Activated CD4-positive, alpha-beta T cell treated with anti-CD3 and anti-CD28 coated beads for 48 hours (primary cell): ENCODE measurements around the gene HLX.

ENCODE experiments used
- DNase-seq: peaks from one replicate; pipeline ENCODE4 v3.0.0-alpha.2; 2020

Gene HLX, protein sequence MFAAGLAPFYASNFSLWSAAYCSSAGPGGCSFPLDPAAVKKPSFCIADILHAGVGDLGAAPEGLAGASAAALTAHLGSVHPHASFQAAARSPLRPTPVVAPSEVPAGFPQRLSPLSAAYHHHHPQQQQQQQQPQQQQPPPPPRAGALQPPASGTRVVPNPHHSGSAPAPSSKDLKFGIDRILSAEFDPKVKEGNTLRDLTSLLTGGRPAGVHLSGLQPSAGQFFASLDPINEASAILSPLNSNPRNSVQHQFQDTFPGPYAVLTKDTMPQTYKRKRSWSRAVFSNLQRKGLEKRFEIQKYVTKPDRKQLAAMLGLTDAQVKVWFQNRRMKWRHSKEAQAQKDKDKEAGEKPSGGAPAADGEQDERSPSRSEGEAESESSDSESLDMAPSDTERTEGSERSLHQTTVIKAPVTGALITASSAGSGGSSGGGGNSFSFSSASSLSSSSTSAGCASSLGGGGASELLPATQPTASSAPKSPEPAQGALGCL

DNA sequence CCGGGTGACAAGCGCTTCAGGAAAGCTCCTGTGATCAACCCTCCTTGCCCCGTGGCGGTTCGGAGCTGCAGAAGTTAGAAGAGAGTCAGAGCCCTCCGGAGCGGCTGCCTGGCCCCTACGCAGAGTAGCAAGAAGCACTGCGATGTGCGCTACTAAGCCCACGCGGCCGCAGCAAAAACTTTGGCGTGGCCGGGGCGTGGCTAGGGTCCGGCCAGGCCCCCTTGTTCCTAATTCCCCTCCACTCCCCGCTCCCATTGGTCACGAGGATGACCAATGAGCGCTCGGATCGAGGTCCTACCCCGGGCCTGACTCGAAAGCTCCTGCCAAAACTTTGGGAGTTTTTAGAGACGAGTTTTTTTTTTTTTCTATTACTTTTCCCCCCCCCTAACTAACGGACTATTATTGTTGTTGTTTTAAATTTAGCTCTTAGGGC lies at the start of gene HLX:
HLX (plus strand) TSS at position 368 of the 433 bp plus-strand sequence. CDS start 415 bp downstream, outside the sequence.
- peak; percentile 51 for DNase-seq

DNA sequence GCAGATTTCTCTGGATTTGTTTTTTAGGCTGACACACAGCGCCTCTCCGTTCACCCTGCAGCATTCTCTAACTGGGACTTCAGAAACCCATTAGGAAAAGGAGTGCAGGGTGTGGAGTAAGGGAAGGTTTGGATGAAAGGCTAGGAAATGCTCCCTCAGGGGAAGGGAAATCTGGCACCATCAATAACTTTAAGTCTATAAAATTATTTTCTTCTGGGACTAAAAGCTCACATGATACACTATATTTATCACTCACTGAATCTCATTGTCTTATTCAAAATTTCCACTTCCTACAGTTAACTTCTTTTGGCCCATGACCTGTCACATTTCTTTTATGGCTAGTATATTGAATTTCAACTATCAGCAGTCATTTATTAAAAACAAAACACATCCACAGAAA lies 45.8 kb upstream of the HLX start:
- DNase-seq: no peak

DNA sequence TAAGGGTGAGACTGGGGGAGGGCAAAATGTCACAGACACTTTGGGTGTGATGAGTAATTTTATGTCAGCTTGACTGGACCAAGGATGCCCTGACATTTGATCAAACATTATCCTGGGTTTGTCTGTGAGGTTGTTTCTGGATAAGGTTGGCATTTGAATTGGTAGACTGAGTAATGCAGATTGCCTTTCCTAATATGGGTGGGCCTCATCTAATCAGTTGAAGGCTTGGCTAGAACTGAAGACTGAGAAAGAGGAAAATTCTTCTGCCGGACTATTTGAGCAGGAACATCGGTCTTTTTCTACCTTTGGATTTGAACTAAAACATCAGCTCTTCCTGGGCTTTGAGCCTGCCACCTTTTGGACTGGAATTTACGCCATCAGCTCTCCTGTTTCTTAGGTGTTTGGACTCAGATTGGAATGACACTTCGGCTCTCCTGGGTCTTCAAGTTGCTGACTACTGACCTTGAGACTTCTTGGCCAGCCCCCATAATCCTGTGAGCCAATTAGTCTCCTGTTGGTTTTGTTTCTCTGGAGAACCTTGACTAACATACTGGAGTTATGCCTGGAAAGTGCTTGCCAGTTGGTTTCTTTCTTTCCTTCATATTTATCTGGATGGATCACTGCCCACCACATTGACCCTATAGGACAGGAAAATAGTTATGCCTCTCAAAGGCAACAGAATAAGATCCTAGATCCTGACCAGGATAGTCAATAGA lies 44.9 kb upstream of the HLX start:
- no peak for DNase-seq

DNA sequence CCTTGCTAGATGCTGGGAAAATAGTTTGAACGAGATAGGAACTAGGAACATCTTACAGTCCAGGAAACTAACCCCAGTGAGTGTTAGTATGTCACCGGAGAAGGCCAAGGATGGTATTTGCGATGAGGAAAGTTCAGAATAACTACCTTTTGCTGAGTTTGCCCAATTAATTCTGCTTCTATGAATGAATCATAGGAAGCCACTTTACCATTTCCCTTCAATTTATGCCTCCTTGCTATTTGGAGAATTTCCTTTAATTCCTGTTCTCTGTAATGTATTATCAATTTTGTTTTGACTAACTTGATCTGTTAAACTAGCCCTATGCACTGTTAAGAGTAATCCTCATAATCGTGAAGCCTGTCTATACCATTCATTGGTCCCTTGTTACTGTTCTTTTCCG lies 40.7 kb upstream of the HLX start:
- no peak for DNase-seq

DNA sequence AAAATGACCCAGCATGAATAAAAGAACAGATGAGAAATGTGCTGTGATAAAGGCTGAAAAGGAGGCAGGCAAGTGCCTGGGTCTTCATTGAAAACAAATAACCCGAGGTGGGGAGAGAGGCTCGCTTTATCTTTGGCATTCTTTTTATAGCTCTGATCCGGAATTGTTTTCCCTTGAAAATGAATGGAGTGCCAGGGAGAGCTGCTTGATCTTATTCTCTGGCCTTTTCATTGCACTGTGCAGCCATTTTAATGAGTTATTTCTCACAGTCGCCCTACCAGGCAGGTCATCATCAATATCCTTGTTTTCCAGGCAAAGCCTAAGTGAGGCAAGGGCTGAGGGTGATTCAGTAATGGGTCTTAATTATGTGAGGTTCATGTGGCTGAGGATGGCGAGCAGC lies 39.8 kb upstream of the HLX start:
- DNase-seq: no peak

DNA sequence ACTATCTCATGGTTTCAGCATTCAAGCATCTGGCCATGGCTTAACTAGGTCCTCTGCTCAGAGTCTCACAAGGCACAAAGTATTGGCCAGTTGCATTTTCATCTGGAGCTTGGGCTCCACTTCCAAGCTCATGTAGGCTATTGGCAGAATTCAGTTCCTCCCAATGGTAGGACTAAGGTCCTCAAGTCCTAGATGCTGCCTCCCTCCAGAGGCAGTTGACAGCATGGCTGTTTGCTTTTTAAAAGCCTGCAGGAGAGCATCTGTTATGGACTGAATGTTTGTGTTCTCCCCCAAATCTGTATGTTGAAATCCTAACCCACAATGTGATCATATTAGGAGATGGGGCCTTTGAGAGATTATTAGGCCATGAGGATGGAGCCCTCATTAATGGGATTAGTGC lies 38.0 kb upstream of the HLX start:
- DNase-seq: no peak

DNA sequence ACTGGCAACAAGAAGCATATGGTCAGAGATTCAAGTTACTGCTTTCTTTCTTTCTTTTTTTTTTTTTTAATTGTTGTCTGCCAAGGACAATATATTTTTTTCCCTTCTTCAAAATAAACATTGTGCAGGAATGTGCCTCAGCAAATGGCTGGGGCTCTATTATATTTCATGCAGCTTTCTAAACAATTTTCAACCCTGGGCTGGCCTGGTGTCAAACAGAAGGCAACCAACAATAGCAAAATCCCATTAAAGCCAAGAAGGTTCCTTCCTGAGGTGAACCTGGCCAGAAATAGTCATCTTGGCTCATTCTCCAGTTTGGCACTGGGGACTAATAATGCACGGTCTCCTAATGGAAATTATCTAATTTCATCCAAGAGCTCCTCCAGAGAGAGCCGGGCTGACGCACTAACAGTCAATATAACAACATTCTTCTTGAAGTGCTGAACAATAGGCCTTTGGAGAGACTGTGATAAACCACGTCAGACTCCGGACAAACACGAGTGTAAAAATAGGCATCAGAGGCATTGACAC lies 35.7 kb upstream of the HLX start:
- no peak for DNase-seq

DNA sequence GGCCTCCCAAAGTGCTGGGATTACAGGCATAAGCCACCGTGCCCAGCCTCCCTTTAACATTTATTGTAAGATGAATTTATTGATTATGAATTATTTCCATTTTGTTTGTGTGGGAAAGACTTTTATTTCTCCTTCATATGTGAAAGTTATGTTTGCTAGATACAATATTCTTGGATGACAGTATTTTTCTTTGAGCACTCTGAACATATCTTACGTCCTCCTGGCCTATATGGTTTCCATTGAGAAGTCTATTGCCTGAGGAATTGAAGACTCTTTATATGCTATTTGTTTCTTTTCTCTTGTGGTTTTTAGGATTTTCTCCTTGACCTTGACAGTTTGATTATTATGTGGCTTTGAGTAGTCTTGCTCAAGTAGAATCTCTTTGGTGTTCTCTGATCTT lies 26.8 kb upstream of the HLX start:
- no peak for DNase-seq

DNA sequence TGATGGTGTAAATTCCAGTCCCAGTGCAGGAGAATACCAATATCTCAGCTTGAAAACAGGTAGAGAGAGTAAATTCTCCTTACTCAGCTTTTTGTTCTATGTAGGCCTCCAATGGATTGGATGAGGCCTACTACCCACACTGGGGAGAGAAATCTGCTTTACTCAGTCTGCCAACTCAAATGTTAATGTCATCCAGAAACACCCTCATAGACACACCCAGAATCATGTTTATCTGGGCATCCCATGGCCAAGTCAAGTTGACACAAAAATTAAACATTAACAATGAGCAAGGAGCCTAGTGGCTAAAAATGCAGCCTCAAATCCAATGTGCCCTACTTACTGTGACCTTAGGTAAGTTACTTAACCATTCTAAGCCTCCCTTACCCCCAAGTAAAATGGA lies 6.9 kb upstream of the HLX start:
- no peak for DNase-seq

DNA sequence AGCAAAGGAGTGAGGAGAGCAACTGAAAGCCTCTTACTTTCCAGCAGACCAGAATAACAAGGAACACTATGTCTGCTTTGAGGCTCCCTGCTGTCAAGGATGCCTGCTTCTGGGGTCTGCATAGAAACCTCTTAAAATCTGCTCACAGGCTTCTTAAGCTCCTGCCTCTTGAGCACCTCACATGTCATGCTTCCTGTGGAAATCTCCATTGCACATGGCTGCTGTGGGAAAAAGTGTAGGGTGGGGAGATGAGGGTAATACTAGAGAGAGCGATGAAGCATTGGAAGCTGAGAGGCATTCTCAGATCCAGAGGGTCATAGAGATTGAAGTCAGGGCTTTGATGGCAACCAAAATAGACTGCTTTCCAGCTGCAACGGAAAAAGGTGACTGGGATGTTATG lies 6.2 kb upstream of the HLX start:
- DNase-seq: no peak

DNA sequence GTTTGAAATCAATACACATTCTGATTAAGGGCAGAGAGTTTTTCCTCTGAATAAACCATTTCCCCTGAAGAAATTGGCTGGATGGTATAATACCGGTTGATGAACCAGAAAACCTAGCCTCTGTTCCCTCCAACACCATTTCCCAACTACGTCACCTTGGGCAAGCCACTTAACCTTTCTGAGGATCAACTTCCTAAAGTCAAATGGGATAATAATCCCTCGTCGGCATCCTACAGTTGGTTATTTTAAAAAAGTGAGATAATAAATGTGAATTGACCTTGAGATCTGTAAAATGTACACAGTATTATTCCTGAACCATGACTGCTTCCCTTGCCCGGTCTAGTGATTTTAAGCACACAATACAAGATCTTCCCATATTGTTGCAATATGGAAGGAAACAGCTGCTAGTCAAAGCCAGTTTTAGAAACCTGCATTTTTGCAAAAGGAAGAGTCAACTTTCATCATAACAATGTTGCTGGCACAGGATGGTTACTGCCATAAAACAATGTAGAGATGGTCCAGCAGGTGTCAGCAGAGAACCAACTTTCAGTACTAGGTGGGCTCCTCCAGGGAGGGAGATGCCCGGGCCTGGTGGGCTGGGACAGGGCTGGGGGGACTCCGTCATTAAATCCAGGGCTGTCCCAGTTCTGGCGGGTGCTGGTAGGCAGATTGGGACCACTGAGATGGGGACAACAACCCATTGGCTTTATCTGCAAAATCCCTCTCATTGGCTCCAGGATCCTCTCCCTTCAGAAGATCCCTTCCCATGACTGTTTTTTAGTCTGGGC lies 5.2 kb upstream of the HLX start:
- peak; percentile 27 for DNase-seq

DNA sequence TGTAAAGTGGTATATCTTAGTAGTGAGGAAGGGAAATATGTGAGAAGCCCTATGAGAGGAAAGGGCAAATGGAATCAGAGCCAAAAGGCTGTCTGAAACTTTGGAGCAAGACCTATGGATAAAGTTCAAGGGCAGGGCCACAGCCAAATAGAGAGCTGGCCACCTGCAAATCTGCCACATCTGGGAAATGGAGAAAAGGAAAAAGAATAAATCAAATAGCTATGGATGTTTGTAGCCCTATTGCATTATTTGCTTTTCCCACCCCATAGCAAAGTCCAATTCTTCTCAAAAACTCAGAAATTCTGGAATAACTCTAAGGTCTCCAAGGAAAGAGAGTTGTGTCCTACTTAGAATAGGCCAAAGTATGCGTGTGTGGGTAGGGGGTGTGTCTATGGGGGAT lies 4.0 kb upstream of the HLX start:
- no peak for DNase-seq

DNA sequence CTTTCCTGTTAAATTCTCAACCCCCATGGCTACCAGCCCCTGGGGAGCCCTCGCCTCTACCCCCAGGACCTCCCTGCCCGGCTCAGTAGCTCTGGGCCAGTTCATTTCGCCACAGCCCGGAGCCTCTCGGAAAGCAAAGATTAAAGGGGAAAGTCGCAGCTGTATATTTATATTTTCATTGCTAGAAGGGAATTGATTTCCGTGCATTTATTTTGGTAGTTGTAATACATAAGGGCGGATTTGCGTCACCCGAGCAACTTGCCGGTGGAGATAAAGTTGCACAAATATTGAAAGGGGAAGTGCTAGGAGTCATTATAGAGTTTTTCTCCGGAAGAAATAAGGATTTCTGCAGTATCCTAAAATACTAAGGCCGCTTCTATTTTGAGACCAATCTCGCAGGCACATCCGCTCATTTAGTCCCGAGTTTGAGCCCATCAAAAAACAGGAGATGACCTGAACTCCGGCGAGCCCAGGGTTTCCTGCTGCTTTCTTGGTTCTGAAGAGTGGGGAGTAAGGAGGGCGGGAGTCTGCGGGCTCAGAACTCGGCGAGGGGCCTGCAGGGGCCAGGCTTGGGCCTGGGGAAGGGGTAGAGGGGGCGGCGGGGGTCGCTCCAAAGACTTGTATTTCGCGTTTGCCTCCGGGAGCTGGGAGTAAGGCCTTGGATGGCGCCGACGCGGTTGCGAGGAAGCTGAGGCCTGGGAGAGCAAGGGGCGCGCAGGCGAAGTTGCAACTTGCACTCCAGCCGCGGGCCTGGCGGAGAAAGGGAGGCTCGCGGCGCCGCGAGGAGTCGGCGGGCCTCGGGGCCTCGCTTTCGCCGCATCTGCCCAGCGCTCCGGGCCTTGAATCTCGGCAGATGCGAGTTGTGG lies 2.5 kb upstream of the HLX start:
- DNase-seq: no peak

DNA sequence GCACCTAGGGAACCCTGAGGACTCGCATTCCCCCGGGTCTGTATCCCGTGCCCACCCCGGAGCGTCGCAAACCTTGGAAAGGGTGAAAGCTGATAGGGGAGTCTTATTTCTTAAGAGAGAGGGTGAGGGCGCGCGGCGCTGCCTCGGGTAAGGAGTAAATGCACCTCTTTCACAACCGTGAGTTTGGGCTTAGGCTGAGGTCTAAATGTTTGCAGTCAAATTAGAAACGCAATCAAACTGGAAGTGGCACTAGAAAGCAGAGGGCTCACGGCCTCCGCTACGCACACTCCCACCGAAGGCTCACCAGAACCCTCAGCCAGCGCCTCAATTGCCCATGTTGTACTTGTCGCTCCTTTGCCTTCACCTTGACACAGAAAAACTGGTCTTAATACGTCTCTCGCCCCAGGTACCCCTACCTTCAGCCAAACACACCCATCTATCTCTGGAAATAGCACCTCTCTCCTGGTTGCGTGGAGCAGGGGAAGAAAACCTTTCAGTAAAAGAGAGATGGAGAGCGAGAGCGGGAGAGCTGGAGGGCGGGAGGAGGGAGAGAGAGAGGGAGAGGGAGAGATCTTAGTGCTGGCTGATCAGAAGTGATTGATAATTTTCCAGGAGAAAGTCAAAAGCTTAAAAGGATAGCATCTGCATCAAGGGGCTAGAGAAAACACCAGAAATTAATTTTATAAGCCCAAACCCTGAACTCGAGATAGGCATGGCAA lies 1.7 kb upstream of the HLX start:
- no peak for DNase-seq

DNA sequence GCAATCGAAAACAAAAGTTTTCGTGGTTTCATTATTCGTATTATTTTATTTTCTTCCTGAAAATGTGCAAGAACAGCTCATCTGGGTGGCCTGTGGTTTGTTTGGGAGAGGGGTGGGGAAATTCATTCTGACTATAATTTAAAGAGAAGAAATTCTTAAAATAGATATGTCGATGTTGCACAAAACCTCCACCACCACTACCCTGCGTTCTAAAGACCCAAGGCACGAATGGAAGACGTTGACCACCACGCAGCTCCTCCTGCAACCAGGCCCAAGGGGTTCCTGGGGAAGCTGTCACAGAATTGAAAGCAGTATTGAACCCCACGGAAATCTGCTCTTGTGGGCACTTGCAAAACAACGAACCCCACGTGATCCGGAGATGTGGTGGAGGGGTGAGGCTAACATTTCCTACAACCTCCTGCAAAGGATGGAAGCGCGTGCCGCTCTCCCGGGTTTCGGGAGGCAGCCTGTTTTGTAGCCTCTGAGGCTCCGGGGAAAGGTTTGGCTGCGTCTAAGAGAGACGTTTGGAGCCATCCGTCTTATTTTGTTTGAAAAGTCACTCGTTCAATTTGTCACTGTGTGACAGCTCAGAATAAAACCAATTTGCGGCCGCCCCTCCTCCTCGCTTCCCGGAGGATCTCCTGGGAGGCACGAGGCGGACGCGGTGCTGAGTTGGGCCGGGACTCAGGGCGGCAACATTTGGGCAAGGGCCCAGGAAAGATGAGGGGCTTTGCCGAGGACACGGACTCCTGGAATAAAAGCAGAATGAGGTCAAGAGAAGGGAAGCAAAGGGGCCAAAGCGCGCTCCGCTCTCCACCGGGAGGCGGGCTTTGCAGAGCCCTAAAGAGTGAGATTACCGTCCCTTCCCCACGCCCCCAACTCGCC lies 810 bp upstream of the HLX start:
- DNase-seq: no peak

DNA sequence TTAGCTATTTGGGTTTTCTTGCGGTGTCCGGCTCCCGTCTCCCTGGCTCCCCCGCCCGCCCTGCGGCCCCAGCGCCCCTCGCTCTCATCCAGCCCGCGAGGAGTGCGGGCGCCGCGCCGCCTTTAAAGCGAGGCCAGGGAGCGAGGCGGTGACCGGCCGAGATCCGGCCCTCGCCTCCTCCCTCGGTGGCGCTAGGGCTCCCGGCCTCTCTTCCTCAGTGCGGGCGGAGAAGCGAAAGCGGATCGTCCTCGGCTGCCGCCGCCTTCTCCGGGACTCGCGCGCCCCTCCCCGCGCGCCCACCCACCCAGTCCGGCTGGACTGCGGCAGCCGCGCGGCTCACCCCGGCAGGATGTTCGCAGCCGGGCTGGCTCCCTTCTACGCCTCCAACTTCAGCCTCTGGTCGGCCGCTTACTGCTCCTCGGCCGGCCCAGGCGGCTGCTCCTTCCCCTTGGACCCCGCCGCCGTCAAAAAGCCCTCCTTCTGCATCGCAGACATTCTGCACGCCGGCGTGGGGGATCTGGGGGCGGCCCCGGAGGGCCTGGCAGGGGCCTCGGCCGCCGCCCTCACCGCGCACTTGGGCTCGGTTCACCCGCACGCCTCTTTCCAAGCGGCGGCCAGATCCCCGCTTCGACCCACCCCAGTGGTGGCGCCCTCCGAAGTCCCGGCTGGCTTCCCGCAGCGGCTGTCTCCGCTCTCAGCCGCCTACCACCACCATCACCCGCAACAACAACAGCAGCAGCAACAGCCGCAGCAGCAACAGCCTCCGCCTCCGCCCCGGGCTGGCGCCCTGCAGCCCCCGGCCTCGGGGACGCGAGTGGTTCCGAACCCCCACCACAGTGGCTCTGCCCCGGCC lies 492 bp downstream of the HLX start:
- peak; percentile 16 for DNase-seq

DNA sequence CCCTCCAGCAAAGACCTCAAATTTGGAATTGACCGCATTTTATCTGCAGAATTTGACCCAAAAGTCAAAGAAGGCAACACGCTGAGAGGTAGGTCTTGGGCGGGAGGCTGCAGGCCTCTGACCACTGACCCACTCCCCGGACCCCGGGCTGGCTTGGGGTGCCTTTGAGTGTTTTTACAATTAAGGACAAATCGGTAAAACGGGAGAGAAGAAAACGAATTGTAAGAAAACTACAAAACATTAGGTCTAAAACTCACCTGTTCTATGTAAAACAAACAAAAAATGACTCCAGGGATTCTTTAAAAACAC lies 1.1 kb downstream of the HLX start:
- DNase-seq: no peak

DNA sequence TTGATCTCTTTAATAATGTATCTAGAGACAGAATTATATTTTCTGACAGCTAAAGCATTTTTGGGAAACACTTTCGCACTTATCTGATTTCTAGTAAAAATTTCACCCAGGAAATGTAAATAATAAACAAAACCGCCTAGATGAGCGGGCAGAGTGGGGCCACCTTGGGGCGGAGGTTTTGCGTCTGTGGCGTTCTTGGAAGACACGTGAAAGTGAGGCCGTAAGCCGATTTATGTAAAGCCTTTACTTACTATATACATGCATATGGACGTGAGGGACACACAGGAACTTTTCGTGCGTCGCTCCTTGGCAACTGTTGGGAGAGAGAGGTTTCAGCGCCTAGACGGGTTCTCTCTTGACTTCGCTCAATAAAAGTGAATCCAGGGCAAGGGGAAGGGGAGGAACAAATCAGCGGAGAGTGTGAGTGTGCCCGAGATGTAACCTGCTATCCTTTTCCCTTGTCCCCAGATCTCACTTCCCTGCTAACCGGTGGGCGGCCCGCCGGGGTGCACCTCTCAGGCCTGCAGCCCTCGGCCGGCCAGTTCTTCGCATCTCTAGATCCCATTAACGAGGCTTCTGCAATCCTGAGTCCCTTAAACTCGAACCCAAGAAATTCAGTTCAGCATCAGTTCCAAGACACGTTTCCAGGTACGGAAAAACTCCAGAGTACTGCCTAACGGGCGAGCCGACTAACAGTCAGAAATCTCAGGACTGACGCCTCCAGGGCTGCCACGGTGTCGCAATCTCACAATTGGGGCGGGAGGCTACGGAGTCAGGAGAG lies 1.7 kb downstream of the HLX start:
- DNase-seq: peak; percentile 54
